GM12891 (cell line): ENCODE results near the gene INO80D.

Experiments used
- POLR2A ChIP-seq: IDR thresholded peaks from 2 replicates; pipeline ENCODE4 v1.6.1; 2011; ENCODE audit warnings: low read depth, low read length, control low read depth
- SPI1 ChIP-seq: IDR thresholded peaks from 2 replicates; pipeline ENCODE4 v1.6.1; 2011; ENCODE audit warnings: low read depth, low read length, control low read depth
- TAF1 ChIP-seq: IDR thresholded peaks from 2 replicates; pipeline ENCODE4 v1.6.1; 2011; ENCODE audit warnings: low read depth, low read length, control low read depth

DNA sequence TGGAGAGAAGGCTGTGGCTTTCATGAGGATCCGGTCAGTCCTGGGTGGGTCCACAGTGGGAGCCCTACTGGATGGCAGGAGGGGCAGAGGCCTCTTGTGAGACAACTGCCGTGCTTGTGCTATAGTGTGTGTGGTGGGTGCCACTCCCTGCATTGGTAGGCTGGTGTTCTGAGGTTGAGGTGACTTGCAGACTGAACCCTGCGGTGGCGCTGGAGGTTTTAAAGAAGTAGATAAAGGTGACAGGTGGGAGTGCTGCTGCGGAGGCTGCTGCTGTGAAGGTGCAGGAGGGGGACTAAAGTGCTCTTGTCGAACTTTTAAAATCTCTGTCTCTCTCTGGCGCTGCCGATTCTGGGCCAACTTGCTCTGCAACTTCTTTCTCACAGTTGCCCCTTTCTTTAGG lies 29.7 kb downstream of the INO80D start:
- TF ChIP-seq POLR2A, result no peak
- no peak for TF ChIP-seq SPI1
- TF ChIP-seq TAF1, result no peak
